HepG2 (cell line): Measurements from ENCODE around the gene ADGRD1. TPM values are rescaled to one million over a fixed set of nuclear protein-coding genes. Genes with fewer than 3 reads are reported as not detected.
A peak's percentile ranks its signal among the peaks of the same experiment; 100 is the strongest.

Source experiments
- ATAC-seq: fragments of 200-7000 bp; cut with Tn5 transposase; 3 replicates; pipeline ENCODE4 v1.9.1; 2020; ENCODE audit warnings: mild to moderate bottlenecking, moderate library complexity
- BruUV-seq: library from RNA; stranded (reverse); fragments of 400-500 nt; replicated peaks from 2 replicates; lab custom pipeline; 2021; lab: Mats Ljungman, UMichigan
- CTCF ChIA-PET: fragments of 300-600 bp; formaldehyde crosslinking; extraction: SDS; loops from one replicate; lab custom pipeline; 2021; ENCODE audit warnings: low total read pairs, inconsistent platforms, low intra/inter-chr PET ratio; lab: Yijun Ruan, JAX
- POLR2A ChIA-PET: fragments of 350-600 bp; sonication (Branson Sonifier 250); formaldehyde crosslinking; loops from one replicate; lab custom pipeline; 2020; ENCODE audit warnings: antibody characterized with exemption, inconsistent platforms; lab: Yijun Ruan, JAX
- DNase-seq: peaks from one replicate; pipeline ENCODE4 v3.0.0-alpha.2; 2015; ENCODE audit warnings: low spot score
- FAIRE-seq: peaks from 3 replicates; lab custom pipeline; 2011; peaks lifted over from hg19 to GRCh38; lab: Jason Lieb, UNC
- H2AFZ ChIP-seq: one replicate; pipeline ENCODE4 v1.6.1; 2011; ENCODE audit warnings: low read length, inconsistent platforms
- H3K27ac ChIP-seq: fragments of 300-600 bp; 3 replicates; pipeline ENCODE4 v1.8.0; 2011; ENCODE audit warnings: mixed run types, mild to moderate bottlenecking, mixed read lengths, low read length, inconsistent platforms; ENCODE audit not compliant: insufficient read depth; ENCODE audit errors: extremely low read length
- H3K27me3 ChIP-seq, 2 experiments: fragments of 200-600 bp in 1 of 2; 2 replicates in 1 of 2; 3 replicates in 1 of 2; pipeline versions ENCODE4 v1.6.0 to v1.8.0; 2011; ENCODE audit warnings: low read length in 2 of 2, mild to moderate bottlenecking in 2 of 2, moderate library complexity in 2 of 2, inconsistent platforms in 1 of 2; ENCODE audit not compliant: insufficient read depth in 2 of 2, control insufficient read depth in 1 of 2
- H3K36me3 ChIP-seq, 2 experiments: fragments of 200-600 bp in 1 of 2; replicated peaks in 1 of 2; 2 replicates in 1 of 2; 3 replicates in 1 of 2; pipeline versions ENCODE4 v1.5.1 to v1.8.0; 2011; ENCODE audit warnings: low read length in 2 of 2, inconsistent platforms in 1 of 2; ENCODE audit not compliant: insufficient read depth in 2 of 2, control insufficient read depth in 1 of 2
- H3K4me1 ChIP-seq: 2 replicates; pipeline ENCODE4 v1.5.1; 2012; ENCODE audit warnings: low read length, inconsistent platforms; ENCODE audit not compliant: insufficient read depth
- H3K4me2 ChIP-seq: 2 replicates; pipeline ENCODE4 v1.6.0; 2011; ENCODE audit warnings: low read depth, low read length, inconsistent platforms
- H3K4me3 ChIP-seq, 3 experiments: fragments of 200-600 bp in 1 of 3; sonication (generic), shearing (Covaris generic) in 1 of 3; replicated peaks in 1 of 3; 2 replicates each; pipeline ENCODE4 v1.5.1; 2011 to 2016; ENCODE audit warnings: low read length in 3 of 3, inconsistent platforms in 2 of 3, low read depth in 2 of 3, mild to moderate bottlenecking in 2 of 3, control low read depth in 1 of 3, mixed read lengths in 1 of 3; ENCODE audit not compliant: insufficient read depth in 1 of 3
- H3K79me2 ChIP-seq: one replicate; pipeline ENCODE4 v1.6.1; 2011; ENCODE audit warnings: low read length, inconsistent platforms; ENCODE audit not compliant: insufficient read depth
- H3K9ac ChIP-seq: 2 replicates; pipeline ENCODE4 v1.6.0; 2011; ENCODE audit warnings: mild to moderate bottlenecking, low read depth, low read length, inconsistent platforms; ENCODE audit not compliant: insufficient read depth
- H3K9me3 ChIP-seq: 2 replicates; pipeline ENCODE4 v1.5.1; 2012; ENCODE audit warnings: mild to moderate bottlenecking, low read length
- H4K20me1 ChIP-seq: 2 replicates; pipeline ENCODE4 v1.6.0; 2011; ENCODE audit warnings: inconsistent platforms, mild to moderate bottlenecking, low read length, moderate library complexity; ENCODE audit not compliant: insufficient read depth
- GTF3A ChIP-seq: sonication (generic); formaldehyde crosslinking; conservative IDR thresholded peaks from 2 replicates; pipeline ENCODE4 v1.4.0; 2020; ENCODE audit warnings: mild to moderate bottlenecking, missing genetic modification reagents
- HOMEZ ChIP-seq: IDR thresholded peaks from 2 replicates; pipeline ENCODE4 v1.6.1; 2016; ENCODE audit warnings: low read depth
- KDM4B ChIP-seq: sonication (generic); formaldehyde crosslinking; IDR thresholded peaks from 2 replicates; pipeline ENCODE4 v1.4.0; 2020; ENCODE audit warnings: missing genetic modification reagents
- MAFF ChIP-seq: IDR thresholded peaks from 2 replicates; pipeline ENCODE4 v1.6.1; 2011; ENCODE audit warnings: low read depth, low read length, improper control_type of control experiment
- MAFK ChIP-seq, 2 experiments: IDR thresholded peaks in 1 of 2; conservative IDR thresholded peaks in 1 of 2; 2 replicates each; pipeline ENCODE4 v1.6.1; 2011; ENCODE audit warnings: improper control_type of control experiment in 2 of 2, low read length in 2 of 2
- PCBP2 ChIP-seq: fragments of 200-400 bp; formaldehyde crosslinking; optimal IDR thresholded peaks from 2 replicates; pipeline ENCODE3; 2018; ENCODE audit warnings: low read length, low read depth; ENCODE audit not compliant: poor library complexity, severe bottlenecking
- SMC3 ChIP-seq: IDR thresholded peaks from 2 replicates; pipeline ENCODE4 v1.6.1; 2011; ENCODE audit warnings: low read length, improper control_type of control experiment
- TEF ChIP-seq: sonication (generic); formaldehyde crosslinking; IDR thresholded peaks from 2 replicates; pipeline ENCODE4 v1.5.0; 2020; ENCODE audit warnings: missing genetic modification reagents
- ZNF121 ChIP-seq: sonication (generic); formaldehyde crosslinking; IDR thresholded peaks from 2 replicates; pipeline ENCODE4 v1.5.0; 2020; ENCODE audit warnings: mild to moderate bottlenecking, missing genetic modification reagents
- WGBS: methylation state at CpG from one replicate; pipeline ENCODE4 v1.1.6; 2017; ENCODE audit warnings: low lambda C conversion rate; 5-methylcytosine and 5-hydroxymethylcytosine counted together
- in situ Hi-C: cut with HindIII; loops from 2 replicates; pipeline ENCODE4 v1.10.0; 2017; ENCODE audit warnings: low pct_unique_long_range_greater_than_20kb; ENCODE audit not compliant: extremely low pct_ligation_motif_present
- intact Hi-C: fragments of 100-400 bp; cut with micrococcal nuclease; formaldehyde crosslinking; loops from one replicate; pipeline ENCODE4 v1.10.0; 2022; ENCODE audit not compliant: unreplicated experiment
- polyA plus RNA-seq, 8 experiments: library from polyadenylated mRNA; depleted of rRNA in 3 of 8; stranded (reverse) in 7 of 8; unstranded in 1 of 8; fragments of >200 nt; fragmentation: Illumina TruSeq in 4 of 8; extraction: Trizol in 4 of 8; gene quantifications; 2 replicates each; pipeline versions ENCODE4 v1.2.1 to v1.2.3, GENCODE V29; 2011 to 2016; ENCODE audit warnings: low read depth in 4 of 8, missing spikeins in 1 of 8, mixed read lengths in 1 of 8; ENCODE audit not compliant: insufficient read depth in 1 of 8
- total RNA-seq, 5 experiments: library from RNA; depleted of rRNA; stranded (reverse); fragments of >200 nt; fragmentation: Illumina TruSeq; extraction: Trizol; gene quantifications; 2 replicates each; pipeline ENCODE4 v1.2.3, GENCODE V29; 2016; ENCODE audit warnings: low read depth in 1 of 5

ADGRD1 gene
- total and polyA plus RNA-seq, 2 of the 13 experiments (the other 11 are each of a cell fraction or from before 2014, with no cell fraction given) = 0.46 to 12.4 TPM

GRCh38 chr12:131166717-131167116 is 213.0 kb downstream of the ADGRD1 start:
- no peak for TF ChIP-seq HOMEZ (CRISPR knock-in tag)
- no peak for TF ChIP-seq KDM4B (CRISPR knock-in tag)
- TF ChIP-seq PCBP2 = no peak
- TF ChIP-seq SMC3 = no peak
- TF ChIP-seq ZNF121 (CRISPR knock-in tag) = no peak
- TF ChIP-seq, all 625 proteins: peak for 0
- ChIA-PET CTCF (no interaction called here), POLR2A (no interaction called here)
- in situ Hi-C loops (no loop called here), intact Hi-C loops (no loop called here)
- no peaks in the 10 kb centered on the region for H3K36me3 ChIP-seq
- no peak overlapping the region for H3K27ac ChIP-seq
- ATAC-seq (no peak), DNase-seq (no peak), FAIRE-seq (no peak)
- H3K9me3 ChIP-seq = no peaks in the 10 kb centered on the region
- no peak overlapping the region for H3K4me3 ChIP-seq
- no TSS peak for BruUV-seq
- no peaks in the 10 kb centered on the region for H3K4me1 ChIP-seq
- no peaks in the 10 kb centered on the region for H3K79me2 ChIP-seq
- H3K4me2 ChIP-seq = no peak overlapping the region
- WGBS = 8% methylated on average over 1 of the region's 1 CpG
- H3K27me3 ChIP-seq = no peaks in the 10 kb centered on the region
- no peak overlapping the region for H2AFZ ChIP-seq
- H3K9ac ChIP-seq = no peak overlapping the region
- no peaks in the 10 kb centered on the region for H4K20me1 ChIP-seq

GRCh38 chr12:131167334-131167733 is 213.6 kb downstream of the ADGRD1 start:
- BruUV-seq = no TSS peak
- DNase-seq (no peak), ATAC-seq (no peak), FAIRE-seq (no peak)
- in situ Hi-C loops (no loop called here), intact Hi-C loops (no loop called here)
- no peaks in the 10 kb centered on the region for H3K79me2 ChIP-seq
- POLR2A ChIA-PET = no interaction called here
- no peak overlapping the region for H3K27ac ChIP-seq
- TF ChIP-seq MAFK (conservative IDR thresholded peaks at IDR 0.05 in 1 of 2, IDR thresholded peaks at IDR 0.05 in 1 of 2; ENCODE audit: low read length in 2 of 2) = peak; percentile 15 to 51; a peak in 2 of 4 replicates
- TF ChIP-seq TEF (CRISPR knock-in tag) = no peak
- 0 out of 2 replicates have a peak, but pooled peaks have one; percentile 20 for TF ChIP-seq MAFF
- no peak for TF ChIP-seq GTF3A (CRISPR knock-in tag)
- no peaks in the 10 kb centered on the region for H3K9me3 ChIP-seq
- no peak overlapping the region for H3K9ac ChIP-seq
- H3K4me1 ChIP-seq = no peaks in the 10 kb centered on the region
- CTCF ChIA-PET = no interaction called here
- H2AFZ ChIP-seq = no peak overlapping the region
- no peaks in the 10 kb centered on the region for H4K20me1 ChIP-seq
- 0% methylated on average over 5 of the region's 5 CpGs for WGBS
- H3K36me3 ChIP-seq = no peaks in the 10 kb centered on the region
- no peak overlapping the region for H3K4me2 ChIP-seq
- no peak overlapping the region for H3K4me3 ChIP-seq
- H3K27me3 ChIP-seq = no peaks in the 10 kb centered on the region
